OCI-LY1 (cell line): ENCODE measurements around the gene TBC1D9B.

Source experiments
- EZH2 ChIP-seq: fragments of 200-600 bp; sonication (generic), shearing (Covaris generic); IDR thresholded peaks from 2 replicates; pipeline ENCODE4 v1.8.0; 2017; ENCODE audit warnings: borderline replicate concordance, mixed run types, mild to moderate bottlenecking, antibody characterized with exemption, low read length, moderate library complexity, mixed read lengths
- TF ChIP-seq, protein P1 (sequence below): fragments of 200-600 bp; sonication (generic), shearing (Covaris generic); IDR thresholded peaks from 2 replicates; pipeline ENCODE4 v1.5.1; 2017; ENCODE audit warnings: mild to moderate bottlenecking, antibody characterized with exemption, low read length, moderate library complexity, mixed read lengths

DNA sequence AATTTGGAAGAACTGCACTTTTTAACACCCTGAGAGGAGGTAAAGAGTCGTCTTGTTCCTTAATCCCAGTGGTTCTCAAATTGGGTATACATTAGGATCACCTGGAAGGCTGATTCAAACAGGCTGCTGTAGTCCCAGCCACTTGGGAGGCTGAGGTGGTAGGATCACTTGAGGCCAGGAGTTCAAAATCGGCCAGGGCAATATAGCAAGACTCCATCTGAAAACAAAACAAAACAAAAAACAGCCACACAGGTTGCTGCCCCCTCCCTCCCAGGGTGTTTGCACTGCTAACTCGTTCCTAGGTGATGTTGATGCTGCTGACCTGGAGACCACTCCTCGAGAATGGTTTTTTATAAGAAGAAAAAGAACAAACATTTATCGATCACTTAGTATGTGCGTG is 1.5 kb upstream of the TBC1D9B start:
- TF ChIP-seq, protein P1, sequence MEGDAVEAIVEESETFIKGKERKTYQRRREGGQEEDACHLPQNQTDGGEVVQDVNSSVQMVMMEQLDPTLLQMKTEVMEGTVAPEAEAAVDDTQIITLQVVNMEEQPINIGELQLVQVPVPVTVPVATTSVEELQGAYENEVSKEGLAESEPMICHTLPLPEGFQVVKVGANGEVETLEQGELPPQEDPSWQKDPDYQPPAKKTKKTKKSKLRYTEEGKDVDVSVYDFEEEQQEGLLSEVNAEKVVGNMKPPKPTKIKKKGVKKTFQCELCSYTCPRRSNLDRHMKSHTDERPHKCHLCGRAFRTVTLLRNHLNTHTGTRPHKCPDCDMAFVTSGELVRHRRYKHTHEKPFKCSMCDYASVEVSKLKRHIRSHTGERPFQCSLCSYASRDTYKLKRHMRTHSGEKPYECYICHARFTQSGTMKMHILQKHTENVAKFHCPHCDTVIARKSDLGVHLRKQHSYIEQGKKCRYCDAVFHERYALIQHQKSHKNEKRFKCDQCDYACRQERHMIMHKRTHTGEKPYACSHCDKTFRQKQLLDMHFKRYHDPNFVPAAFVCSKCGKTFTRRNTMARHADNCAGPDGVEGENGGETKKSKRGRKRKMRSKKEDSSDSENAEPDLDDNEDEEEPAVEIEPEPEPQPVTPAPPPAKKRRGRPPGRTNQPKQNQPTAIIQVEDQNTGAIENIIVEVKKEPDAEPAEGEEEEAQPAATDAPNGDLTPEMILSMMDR = no peak
- TF ChIP-seq EZH2 = no peak
